ENCODE results near the gene AFG3L2. TPM values are rescaled to one million over a fixed set of nuclear protein-coding genes. Genes with fewer than 3 reads are reported as not detected.
"Not testable (repeated sequence)": the region's sequence is repeated elsewhere in the genome, so short reads cannot be mapped to it uniquely, and the experiment has no call there.

The AFG3L2 gene
- total and polyA plus RNA-seq, 2 experiments from 2014 or later: 50.3 to 105 TPM

DNA sequence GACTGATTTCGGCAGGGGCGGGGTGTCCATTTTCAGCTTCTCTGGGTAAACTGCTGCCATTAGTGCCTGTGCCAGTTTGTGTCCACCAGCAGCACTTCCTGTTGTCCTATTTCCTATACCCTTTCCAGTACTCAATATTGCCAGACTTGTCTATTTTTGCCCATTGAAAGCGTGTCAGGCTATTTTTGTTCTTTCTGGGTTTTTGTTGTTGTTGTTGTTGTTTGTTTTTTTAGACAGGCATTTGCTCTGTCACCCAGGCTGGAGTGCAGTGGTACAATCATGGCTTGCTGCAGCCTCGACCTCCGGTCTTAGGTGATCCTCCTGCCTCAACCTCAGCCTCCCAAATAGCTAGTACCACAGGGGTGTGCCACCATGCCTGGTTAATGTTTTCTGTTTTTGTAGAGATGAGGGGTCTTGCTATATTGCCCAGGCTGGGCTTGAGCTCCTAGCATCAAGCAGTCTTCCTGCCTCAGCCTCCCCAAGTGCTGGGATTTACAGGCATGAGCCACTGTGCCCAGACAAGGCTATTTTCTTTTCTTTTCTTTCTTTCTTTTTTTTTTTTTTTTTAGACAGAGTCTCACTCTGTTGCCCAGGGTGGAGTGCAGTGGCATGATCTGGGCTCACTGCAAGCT is 39.2 kb upstream of the AFG3L2 start (continued):
- no peak for TF ChIP-seq REST (IDR thresholded peaks at IDR 0.05; ENCODE audit: unreplicated experiment)
- no peak for TF ChIP-seq EZH2 (IDR thresholded peaks at IDR 0.05; ENCODE audit: low read depth, unreplicated experiment)
- no peak for TF ChIP-seq STAT1 (IDR thresholded peaks at IDR 0.05; ENCODE audit: unreplicated experiment)
- TF ChIP-seq, protein P1, sequence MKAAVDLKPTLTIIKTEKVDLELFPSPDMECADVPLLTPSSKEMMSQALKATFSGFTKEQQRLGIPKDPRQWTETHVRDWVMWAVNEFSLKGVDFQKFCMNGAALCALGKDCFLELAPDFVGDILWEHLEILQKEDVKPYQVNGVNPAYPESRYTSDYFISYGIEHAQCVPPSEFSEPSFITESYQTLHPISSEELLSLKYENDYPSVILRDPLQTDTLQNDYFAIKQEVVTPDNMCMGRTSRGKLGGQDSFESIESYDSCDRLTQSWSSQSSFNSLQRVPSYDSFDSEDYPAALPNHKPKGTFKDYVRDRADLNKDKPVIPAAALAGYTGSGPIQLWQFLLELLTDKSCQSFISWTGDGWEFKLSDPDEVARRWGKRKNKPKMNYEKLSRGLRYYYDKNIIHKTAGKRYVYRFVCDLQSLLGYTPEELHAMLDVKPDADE (IDR thresholded peaks at IDR 0.05): no peak
- TF ChIP-seq ZNF114 (CRISPR knock-in tag; IDR thresholded peaks at IDR 0.05): no peak
- no peak for TF ChIP-seq EZH2phosphoT487 (IDR thresholded peaks at IDR 0.05; ENCODE audit: unreplicated experiment)

GRCh38 chr18:12411456-12411855 is 34.4 kb upstream of the AFG3L2 start:
- Histone ChIP-seq H3F3A (replicated peaks; ENCODE audit: low read depth) (peaks cover 9% of the 10 kb centered on the region; the same call in 1 of the 2 replicates), H3K4me3 (no peak overlapping the region), H2AFZ (no peak overlapping the region), H3K4me1 (ENCODE audit: insufficient read depth) (peaks cover 23% of the 10 kb centered on the region), H3K4me2 (no peak overlapping the region), H3K27me3 (ENCODE audit: insufficient read depth) (peaks cover 18% of the 10 kb centered on the region), H3K9me2 (ENCODE audit: insufficient read depth) (no peaks in the 10 kb centered on the region), H3K79me2 (replicated peaks; ENCODE audit: insufficient read depth) (peaks cover 18% of the 10 kb centered on the region), H3K36me3 (ENCODE audit: insufficient read depth) (no peaks in the 10 kb centered on the region), H4K20me1 (replicated peaks; ENCODE audit: insufficient read depth) (no peaks in the 10 kb centered on the region), H3K27ac (ENCODE audit: low read depth) (no peak overlapping the region)
- Mint-ChIP-seq H3K36me3 (ENCODE audit: low read depth) (peaks cover 3% of the 10 kb centered on the region; the same call in 1 of the 3 replicates), H3K4me3 (no peak overlapping the region), H3K27me3 (ENCODE audit: insufficient read depth, low read depth, poor library complexity) (peaks cover 20% of the 10 kb centered on the region), H3K9me3 (no peaks in the 10 kb centered on the region), H3K27ac (no peak overlapping the region), H3K4me1 (peaks cover 21% of the 10 kb centered on the region)
- no peak for DNase-seq (ENCODE audit: low spot score)
- ATAC-seq: no peak
- TF ChIP-seq STAT1 (IDR thresholded peaks at IDR 0.05; ENCODE audit: unreplicated experiment) (no peak), EZH2 (IDR thresholded peaks at IDR 0.05; ENCODE audit: low read depth, unreplicated experiment) (no peak), CREB1 (CRISPR knock-in tag; IDR thresholded peaks at IDR 0.05; ENCODE audit: low read depth) (no peak), NANOG (IDR thresholded peaks at IDR 0.05; ENCODE audit: borderline replicate concordance) (no peak)
- TF ChIP-seq, protein P1 (IDR thresholded peaks at IDR 0.05): no peak

DNA sequence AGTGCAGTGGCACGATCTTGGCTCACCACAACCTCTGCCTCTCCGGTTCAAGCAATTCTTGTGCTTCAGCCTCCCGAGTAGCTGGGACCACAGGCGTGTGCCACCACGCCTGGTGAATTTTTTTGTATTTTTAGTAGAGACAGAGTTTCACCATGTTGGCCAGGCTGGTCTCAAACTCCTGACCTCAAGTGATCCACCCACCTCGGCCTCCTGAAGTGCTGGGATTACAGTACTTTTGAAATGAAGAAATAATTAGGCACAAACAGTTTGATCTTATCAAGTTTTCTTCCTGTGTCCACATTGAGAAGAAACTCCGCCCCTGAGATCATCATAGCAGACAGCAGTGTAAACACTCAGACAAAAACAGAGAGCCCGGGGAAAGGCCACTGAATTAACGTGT is 33.7 kb upstream of the AFG3L2 start:
- not testable (repeated sequence) for H3K27ac Mint-ChIP-seq; H3K4me3 ChIP-seq; H3K36me3 ChIP-seq (ENCODE audit: insufficient read depth); H4K20me1 ChIP-seq (replicated peaks; ENCODE audit: insufficient read depth); H3K4me2 ChIP-seq; H3K36me3 Mint-ChIP-seq (ENCODE audit: low read depth); H3K4me3 Mint-ChIP-seq; H3K9me3 Mint-ChIP-seq; H3F3A ChIP-seq (replicated peaks; ENCODE audit: low read depth); ATAC-seq; H2AFZ ChIP-seq; H3K27ac ChIP-seq (ENCODE audit: low read depth); H3K9me2 ChIP-seq (ENCODE audit: insufficient read depth); DNase-seq (ENCODE audit: low spot score)
- Mint-ChIP-seq H3K4me1 (peaks cover 18% of the 10 kb centered on the region), H3K27me3 (ENCODE audit: insufficient read depth, low read depth, poor library complexity) (peaks cover 27% of the 10 kb centered on the region)
- peaks cover 25% of the 10 kb centered on the region for H3K27me3 ChIP-seq (ENCODE audit: insufficient read depth)
- H3K79me2 ChIP-seq (replicated peaks; ENCODE audit: insufficient read depth): peaks cover 18% of the 10 kb centered on the region
- peaks cover 19% of the 10 kb centered on the region for H3K4me1 ChIP-seq (ENCODE audit: insufficient read depth)
